ENCODE results near the gene PRRC2B. TPM values are rescaled to one million over a fixed set of nuclear protein-coding genes. Genes with fewer than 3 reads are reported as not detected.
"Not testable (repeated sequence)": the region's sequence is repeated elsewhere in the genome, so short reads cannot be mapped to it uniquely, and the experiment has no call there.

Gene PRRC2B
- total RNA-seq, 4 donors from 2014 or later: 81.7 to 159 (median 117) TPM

DNA sequence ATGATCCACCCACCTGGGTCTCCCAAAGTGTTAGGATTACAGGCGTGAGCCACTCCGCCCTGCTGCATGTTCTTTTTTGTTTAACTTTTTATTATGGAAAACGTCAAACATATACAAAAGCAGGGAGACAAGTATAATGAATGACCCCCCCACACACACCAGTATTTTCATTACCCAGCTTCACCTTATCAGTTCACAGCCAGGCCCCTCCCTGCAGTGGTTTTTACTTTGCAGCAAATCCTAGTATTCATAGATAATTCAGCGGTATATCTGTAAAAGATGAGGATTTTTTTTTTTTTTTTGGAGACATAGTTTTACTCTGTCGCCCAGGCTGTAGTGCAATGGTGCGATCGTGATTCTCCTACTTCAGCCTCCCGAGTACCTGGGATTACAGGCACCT lies 111.1 kb downstream of the PRRC2B start:
- Histone ChIP-seq H3K36me3 (peaks cover 0 to 11% of the 10 kb centered on the region in 2 donors), H3K27me3 (no peaks in the 10 kb centered on the region), H3K4me1 (peaks cover 13 to 17% of the 10 kb centered on the region in 2 donors), H3K9me3 (no peaks in the 10 kb centered on the region), H3K27ac (no peak overlapping the region), H3K4me3 (replicated peaks in 1 of 3) (no peak overlapping the region)
- TF ChIP-seq, protein P1, sequence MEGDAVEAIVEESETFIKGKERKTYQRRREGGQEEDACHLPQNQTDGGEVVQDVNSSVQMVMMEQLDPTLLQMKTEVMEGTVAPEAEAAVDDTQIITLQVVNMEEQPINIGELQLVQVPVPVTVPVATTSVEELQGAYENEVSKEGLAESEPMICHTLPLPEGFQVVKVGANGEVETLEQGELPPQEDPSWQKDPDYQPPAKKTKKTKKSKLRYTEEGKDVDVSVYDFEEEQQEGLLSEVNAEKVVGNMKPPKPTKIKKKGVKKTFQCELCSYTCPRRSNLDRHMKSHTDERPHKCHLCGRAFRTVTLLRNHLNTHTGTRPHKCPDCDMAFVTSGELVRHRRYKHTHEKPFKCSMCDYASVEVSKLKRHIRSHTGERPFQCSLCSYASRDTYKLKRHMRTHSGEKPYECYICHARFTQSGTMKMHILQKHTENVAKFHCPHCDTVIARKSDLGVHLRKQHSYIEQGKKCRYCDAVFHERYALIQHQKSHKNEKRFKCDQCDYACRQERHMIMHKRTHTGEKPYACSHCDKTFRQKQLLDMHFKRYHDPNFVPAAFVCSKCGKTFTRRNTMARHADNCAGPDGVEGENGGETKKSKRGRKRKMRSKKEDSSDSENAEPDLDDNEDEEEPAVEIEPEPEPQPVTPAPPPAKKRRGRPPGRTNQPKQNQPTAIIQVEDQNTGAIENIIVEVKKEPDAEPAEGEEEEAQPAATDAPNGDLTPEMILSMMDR (IDR thresholded peaks at IDR 0.05): no peak
- intact Hi-C loops (cut with DNase I): no loop called here
- WGBS, 2 donors: 96% methylated on average over 8 of the region's 8 CpGs
- no peak for DNase-seq

DNA sequence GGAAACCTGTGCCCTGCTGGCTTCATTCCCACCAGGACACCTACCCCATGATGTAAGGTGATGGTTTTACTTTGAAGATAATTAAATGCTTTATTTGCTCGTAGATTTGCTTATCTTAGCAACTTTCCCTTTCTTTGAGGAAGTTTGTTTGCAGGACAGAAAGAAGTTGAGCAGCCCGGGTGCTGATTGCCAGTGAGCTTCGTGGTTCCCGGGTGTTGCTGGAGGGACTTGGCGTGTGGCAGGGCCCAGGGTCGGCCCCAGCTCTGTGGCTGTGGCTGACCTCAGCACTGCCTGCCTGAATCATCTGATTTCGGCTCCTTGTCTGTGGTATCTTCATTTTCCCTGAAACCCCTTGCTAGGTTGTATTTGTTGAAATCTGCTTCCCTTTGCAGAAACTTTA lies 117.5 kb downstream of the PRRC2B start:
- no peak for DNase-seq
- no peak for TF ChIP-seq POLR2A (IDR thresholded peaks at IDR 0.05)
- TF ChIP-seq, protein P1 (IDR thresholded peaks at IDR 0.05): no peak

DNA sequence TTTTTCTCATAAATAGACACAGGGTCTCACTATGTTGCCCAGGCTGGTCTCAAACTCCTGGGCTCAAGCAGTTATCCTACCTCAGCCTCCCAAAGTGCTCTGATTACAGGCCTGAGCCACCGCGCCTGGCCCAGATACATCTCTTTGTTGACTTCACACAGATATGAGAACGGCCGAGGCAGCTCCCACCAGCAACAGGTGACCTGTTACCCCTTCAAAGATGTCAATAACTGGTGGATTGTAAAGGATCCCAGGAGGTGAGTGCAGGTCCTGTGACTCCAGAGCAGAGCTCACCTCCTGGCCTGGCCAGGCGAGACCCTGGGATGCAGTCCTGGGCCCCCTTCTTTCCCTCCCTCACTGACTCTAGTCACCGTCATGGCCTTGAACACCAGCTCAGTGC lies 118.0 kb downstream of the PRRC2B start:
- H3K4me3 ChIP-seq (replicated peaks in 1 of 3): no peak overlapping the region
- no peak overlapping the region for H3K27ac ChIP-seq
- DNase-seq: no peak
- no peaks in the 10 kb centered on the region for H3K27me3 ChIP-seq
- H3K36me3 ChIP-seq: peaks cover 32 to 58% of the 10 kb centered on the region in 2 donors
- H3K4me1 ChIP-seq: no peaks in the 10 kb centered on the region
- 94 to 99% methylated on average over 5 to 6 of the region's 6 CpGs for WGBS, 2 donors
- TF ChIP-seq, protein P1 (IDR thresholded peaks at IDR 0.05): no peak
- TF ChIP-seq POLR2A (IDR thresholded peaks at IDR 0.05): no peak
- H3K9me3 ChIP-seq: no peaks in the 10 kb centered on the region
- intact Hi-C loops (cut with DNase I): no loop called here

More for the DNA sequence above, 117.5 kb downstream of the PRRC2B start:
- intact Hi-C loops (cut with DNase I): no loop called here
- Histone ChIP-seq H3K36me3 (peaks cover 32 to 53% of the 10 kb centered on the region in 2 donors), H3K9me3 (no peaks in the 10 kb centered on the region), H3K4me1 (no peaks in the 10 kb centered on the region), H3K4me3 (replicated peaks in 1 of 3) (no peak overlapping the region), H3K27ac (no peak overlapping the region), H3K27me3 (no peaks in the 10 kb centered on the region)
- 59 to 71% methylated on average over 7 of the region's 7 CpGs for WGBS, 2 donors

DNA sequence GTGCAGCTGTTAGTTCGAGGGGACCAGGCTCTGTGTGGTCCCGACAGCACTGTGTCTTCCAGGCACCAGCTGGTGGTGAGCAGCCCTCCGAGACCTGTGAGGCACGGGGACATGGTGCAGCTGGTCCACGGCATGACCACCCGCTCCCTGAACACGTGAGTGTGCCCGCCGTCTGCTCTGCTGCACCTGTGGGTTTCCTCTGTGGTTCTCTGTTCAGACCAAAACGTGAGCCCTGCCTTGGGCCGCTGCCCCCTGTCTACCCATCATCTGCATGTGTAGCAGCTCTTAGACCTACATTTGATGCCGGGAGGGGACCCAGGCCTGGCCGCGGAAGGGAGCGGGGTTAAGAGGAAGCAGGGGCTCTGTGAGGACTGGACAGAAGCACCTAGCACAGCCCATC lies 119.3 kb downstream of the PRRC2B start:
- Histone ChIP-seq H3K27ac (no peak overlapping the region), H3K4me3 (replicated peaks in 1 of 3) (no peak overlapping the region), H3K4me1 (no peaks in the 10 kb centered on the region), H3K36me3 (peaks cover 32 to 54% of the 10 kb centered on the region in 2 donors), H3K27me3 (no peaks in the 10 kb centered on the region), H3K9me3 (no peaks in the 10 kb centered on the region)
- intact Hi-C loops (cut with DNase I): no loop called here
- no peak for DNase-seq
- no peak for TF ChIP-seq POLR2A (IDR thresholded peaks at IDR 0.05)
- TF ChIP-seq, protein P1 (IDR thresholded peaks at IDR 0.05): no peak
- WGBS, 2 donors: 95 to 96% methylated on average over 6 to 7 of the region's 15 CpGs

DNA sequence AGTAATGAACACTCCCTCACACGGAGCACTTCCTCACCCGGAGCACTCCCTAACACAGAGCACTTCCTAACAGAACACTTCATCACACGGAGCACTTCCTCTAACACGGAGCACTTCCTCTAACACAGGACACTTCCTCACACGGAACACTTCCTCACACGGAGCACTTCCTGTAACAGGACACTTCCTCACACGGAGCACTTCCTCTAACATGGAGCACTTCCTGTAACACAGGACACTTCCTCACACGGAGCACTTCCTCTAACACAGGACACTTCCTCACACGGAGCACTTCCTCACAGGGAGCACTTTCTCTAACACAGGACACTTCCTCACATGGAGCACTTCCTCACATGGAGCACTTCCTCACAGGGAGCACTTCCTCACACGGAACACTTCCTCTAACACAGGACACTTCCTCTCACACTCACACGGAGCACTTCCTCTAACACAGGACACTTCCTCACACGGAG lies 121.7 kb downstream of the PRRC2B start:
- intact Hi-C loops (cut with DNase I); H3K27ac ChIP-seq; H3K27me3 ChIP-seq; H3K4me1 ChIP-seq; DNase-seq; H3K4me3 ChIP-seq (replicated peaks in 1 of 3); H3K9me3 ChIP-seq: not testable (repeated sequence)
- WGBS, 2 donors: 72 to 81% methylated on average over 8 to 9 of the region's 12 CpGs
- peaks cover 46 to 70% of the 10 kb centered on the region in 2 donors for H3K36me3 ChIP-seq

DNA sequence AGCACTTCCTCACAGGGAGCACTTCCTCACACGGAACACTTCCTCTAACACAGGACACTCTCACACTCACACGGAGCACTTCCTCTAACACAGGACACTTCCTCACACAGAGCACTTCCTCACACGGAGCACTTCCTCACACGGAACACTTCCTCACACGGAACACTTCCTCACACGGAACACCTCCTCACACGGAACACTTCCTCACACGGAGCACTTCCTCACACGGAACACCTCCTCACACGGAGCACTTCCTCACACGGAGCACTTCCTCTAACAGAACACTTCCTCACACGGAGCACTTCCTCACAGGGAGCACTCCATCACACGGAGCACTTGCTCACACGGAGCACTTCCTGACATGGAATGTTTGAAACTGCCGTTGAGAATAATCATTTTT lies 122.2 kb downstream of the PRRC2B start:
- Histone ChIP-seq H3K27me3 (no peaks in the 10 kb centered on the region), H3K36me3 (peaks cover 41 to 69% of the 10 kb centered on the region in 2 donors), H3K4me1 (no peaks in the 10 kb centered on the region), H3K27ac (no peak overlapping the region), H3K4me3 (replicated peaks in 1 of 3) (no peak overlapping the region), H3K9me3 (no peaks in the 10 kb centered on the region)
- DNase-seq: no peak
- WGBS, 2 donors: 79 to 83% methylated on average over 14 of the region's 15 CpGs
- no peak for TF ChIP-seq POLR2A (IDR thresholded peaks at IDR 0.05)
- TF ChIP-seq, protein P1 (IDR thresholded peaks at IDR 0.05): no peak
- intact Hi-C loops (cut with DNase I): no loop called here
